Measurements from ENCODE around the gene PMP22.

Gene PMP22

GRCh38 chr17:15281909-15282308, 16.8 kb upstream of the PMP22 start:
- no peak for DNase-seq (ENCODE audit: low read depth)
- no peak for TF ChIP-seq CTCF (IDR thresholded peaks at IDR 0.05; ENCODE audit: control insufficient read depth, extremely low read depth, insufficient read depth)
- no peak overlapping the region for H3K4me3 ChIP-seq (ENCODE audit: low read depth, low read length)

- no peak overlapping the region for H3K4me3 ChIP-seq (ENCODE audit: low read depth, low read length)
- DNase-seq (ENCODE audit: low read depth) = no peak
- no peak for TF ChIP-seq CTCF (IDR thresholded peaks at IDR 0.05; ENCODE audit: control insufficient read depth, extremely low read depth, insufficient read depth)
These were observed 13.9 kb upstream of the PMP22 start for GRCh38 chr17:15278924-15279477.

GRCh38 chr17:15278380-15278779, 13.3 kb upstream of the PMP22 start:
- no peak overlapping the region for H3K4me3 ChIP-seq (ENCODE audit: low read depth, low read length)
- no peak for TF ChIP-seq CTCF (IDR thresholded peaks at IDR 0.05; ENCODE audit: control insufficient read depth, extremely low read depth, insufficient read depth)
- no peak for DNase-seq (ENCODE audit: low read depth)

- H3K4me3 ChIP-seq (ENCODE audit: low read depth, low read length) = no peak overlapping the region
- no peak for TF ChIP-seq CTCF (IDR thresholded peaks at IDR 0.05; ENCODE audit: control insufficient read depth, extremely low read depth, insufficient read depth)
- no peak for DNase-seq (ENCODE audit: low read depth)
These were observed 8.9 kb upstream of the PMP22 start for GRCh38 chr17:15274017-15274416.

- no peak for TF ChIP-seq CTCF (IDR thresholded peaks at IDR 0.05; ENCODE audit: control insufficient read depth, extremely low read depth, insufficient read depth)
- DNase-seq (ENCODE audit: low read depth) = no peak
- no peak overlapping the region for H3K4me3 ChIP-seq (ENCODE audit: low read depth, low read length)
These were observed 8.1 kb upstream of the PMP22 start for GRCh38 chr17:15273141-15273793.

- no peak overlapping the region for H3K4me3 ChIP-seq (ENCODE audit: low read depth, low read length)
- no peak for TF ChIP-seq CTCF (IDR thresholded peaks at IDR 0.05; ENCODE audit: control insufficient read depth, extremely low read depth, insufficient read depth)
- DNase-seq (ENCODE audit: low read depth) = no peak
These were observed 6.6 kb upstream of the PMP22 start for GRCh38 chr17:15271741-15272140.
